Fibroblast of villous mesenchyme (primary cell): ENCODE results near the gene TCEAL6. TPM values are rescaled to one million over a fixed set of nuclear protein-coding genes. Genes with fewer than 3 reads are reported as not detected.
"Not testable (repeated sequence)": the region's sequence is repeated elsewhere in the genome, so short reads cannot be mapped to it uniquely, and the experiment has no call there.

ENCODE experiments used
- DNase-seq: peaks from one replicate; pipeline ENCODE4 v3.0.0-alpha.2; 2010; ENCODE audit warnings: low read depth
- H3K4me3 ChIP-seq: 2 replicates; pipeline ENCODE4 v1.5.1; 2011; ENCODE audit warnings: low read depth, mild to moderate bottlenecking, low read length
- CTCF ChIP-seq: IDR thresholded peaks from 2 replicates; pipeline ENCODE4 v1.5.1; 2012; ENCODE audit warnings: low read depth, mild to moderate bottlenecking, low read length; ENCODE audit not compliant: insufficient read depth
- total RNA-seq: library from RNA; depleted of rRNA; stranded (reverse); fragments of >200 nt; gene quantifications from 2 replicates; pipeline ENCODE4 v1.2.3, GENCODE V29; 2012

Gene TCEAL6
- not detected in 2 replicates for total RNA-seq

GRCh38 chrX:102142274-102142673, at the start of gene TCEAL6:
Gene TCEAL6, minus strand, starts transcription at chrX:102142481.
- not testable (repeated sequence) for DNase-seq, H3K4me3 ChIP-seq

- TF ChIP-seq CTCF = no peak
- H3K4me3 ChIP-seq = no peak overlapping the region
- no peak for DNase-seq
Measured at GRCh38 chrX:102185967-102186720, 43.9 kb upstream of the TCEAL6 start.

- H3K4me3 ChIP-seq = no peak within 1 kb of the TSS
- no peak for DNase-seq
- no peak for TF ChIP-seq CTCF
Measured at GRCh38 chrX:102155806-102156179, 13.5 kb upstream of the TCEAL6 start, which contains the start of gene BEX5. Gene BEX5, minus strand, starts transcription at chrX:102155977. Its CDS starts 1,712 bp downstream, at chrX:102154265.

GRCh38 chrX:102154900-102155805, 12.9 kb upstream of the TCEAL6 start:
- no peak overlapping the region for H3K4me3 ChIP-seq
- no peak for DNase-seq
- no peak for TF ChIP-seq CTCF

- no peak overlapping the region for H3K4me3 ChIP-seq
- DNase-seq = no peak
- no peak for TF ChIP-seq CTCF
Measured at GRCh38 chrX:102154218-102154860, 12.1 kb upstream of the TCEAL6 start.

- not testable (repeated sequence) for DNase-seq, H3K4me3 ChIP-seq
Measured at GRCh38 chrX:102141631-102142030, 650 bp downstream of the TCEAL6 start.

GRCh38 chrX:102140876-102141275, 1.4 kb downstream of the TCEAL6 start:
- H3K4me3 ChIP-seq, DNase-seq: not testable (repeated sequence)

GRCh38 chrX:102138064-102138463, 4.2 kb downstream of the TCEAL6 start:
- H3K4me3 ChIP-seq = no peak overlapping the region
- no peak for TF ChIP-seq CTCF
- no peak for DNase-seq
